Islet of Langerhans (tissue), 1 donor: ENCODE data around the gene RNF7.
"Not testable (repeated sequence)": the region's sequence is repeated elsewhere in the genome, so short reads cannot be mapped to it uniquely, and the experiment has no call there.

Experiments
- FAIRE-seq: peaks from one replicate; lab custom pipeline; 2011; peaks lifted over from hg19 to GRCh38; lab: Jason Lieb, UNC

RNF7 gene

DNA sequence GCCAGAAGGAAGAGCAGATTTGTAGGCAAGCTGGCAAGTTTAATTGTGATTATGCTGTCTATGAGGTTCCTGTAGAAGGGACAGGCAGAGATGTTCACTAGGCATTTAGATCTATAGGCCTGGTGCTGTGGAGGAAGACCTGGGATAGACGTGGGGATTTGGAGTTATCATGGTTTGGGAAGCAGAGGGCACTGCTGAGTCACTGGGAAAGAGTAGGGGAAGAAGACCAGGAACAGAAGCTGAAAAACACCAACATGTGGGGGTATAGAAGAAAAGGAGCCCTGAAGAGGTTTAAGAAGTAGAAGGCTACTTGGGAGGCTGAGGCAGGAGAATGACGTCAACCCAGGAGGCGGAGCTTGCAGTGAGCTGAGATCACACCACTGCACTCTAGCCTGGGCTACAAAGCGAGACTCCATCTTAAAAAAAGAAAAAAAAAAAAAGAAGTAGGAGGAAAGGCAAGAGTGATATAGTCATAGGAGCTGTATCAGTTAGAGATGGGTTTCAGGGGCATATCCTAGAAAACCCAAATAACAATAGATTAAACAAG lies 44.4 kb downstream of the RNF7 start:
- FAIRE-seq = no peak

DNA sequence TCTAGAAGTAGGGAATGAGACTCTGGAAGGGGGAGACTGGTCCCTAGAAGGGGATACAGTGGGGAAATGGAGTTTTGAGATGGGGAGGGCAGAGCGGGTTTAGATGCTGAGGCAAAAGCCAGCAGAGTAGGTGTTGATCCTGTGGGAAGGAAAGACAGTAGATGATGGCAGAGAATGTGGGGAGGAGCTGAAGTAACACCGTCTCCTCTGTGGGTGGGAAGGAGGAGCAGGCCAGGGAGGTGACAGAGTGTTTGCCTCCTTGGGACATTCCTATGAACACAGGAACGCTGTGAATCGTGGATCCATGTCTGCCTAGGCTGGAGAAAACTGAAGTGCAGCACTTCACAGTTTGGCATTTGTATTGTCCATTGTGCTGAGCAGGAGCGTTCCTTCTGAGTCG lies 45.5 kb downstream of the RNF7 start:
- no peak for FAIRE-seq

DNA sequence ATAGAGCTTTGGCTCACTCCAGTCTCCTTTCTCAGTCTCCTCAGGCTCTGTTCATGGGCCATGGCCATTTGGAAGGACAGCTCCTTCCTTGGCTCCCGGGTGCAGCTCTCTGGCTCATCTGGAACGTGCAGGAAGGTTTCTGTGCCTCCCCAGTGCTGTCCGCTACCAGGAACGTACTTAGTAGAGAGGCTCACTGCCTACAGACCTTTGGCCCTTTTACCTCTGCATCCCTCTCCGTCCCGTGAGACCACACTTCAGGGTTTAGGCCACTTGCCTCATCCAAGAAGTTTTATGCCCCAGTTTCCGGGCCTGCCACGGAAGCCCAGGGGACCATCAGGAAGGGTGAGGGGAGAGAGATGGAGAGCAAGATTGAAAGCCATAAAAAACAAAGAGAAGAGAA lies 46.0 kb downstream of the RNF7 start:
- no peak for FAIRE-seq

DNA sequence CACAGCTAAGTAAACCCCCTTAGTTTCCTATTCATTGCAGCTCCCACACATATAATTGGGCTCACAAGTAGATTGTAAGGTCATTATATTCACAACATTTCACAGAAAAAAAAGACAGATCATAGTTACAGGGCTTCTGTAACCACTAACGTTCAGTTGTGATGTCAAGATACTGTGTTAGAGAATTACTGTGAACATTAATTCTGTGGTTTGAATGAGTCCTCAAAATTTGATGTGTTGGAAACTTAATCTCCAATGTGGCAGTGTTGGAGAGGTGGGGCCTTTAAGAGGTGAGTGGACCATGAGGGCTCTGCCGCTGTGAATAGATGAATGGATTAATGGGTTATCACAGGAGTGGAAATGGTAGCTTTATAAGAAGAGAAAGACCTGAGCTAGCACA lies 46.4 kb downstream of the RNF7 start:
- no peak for FAIRE-seq

DNA sequence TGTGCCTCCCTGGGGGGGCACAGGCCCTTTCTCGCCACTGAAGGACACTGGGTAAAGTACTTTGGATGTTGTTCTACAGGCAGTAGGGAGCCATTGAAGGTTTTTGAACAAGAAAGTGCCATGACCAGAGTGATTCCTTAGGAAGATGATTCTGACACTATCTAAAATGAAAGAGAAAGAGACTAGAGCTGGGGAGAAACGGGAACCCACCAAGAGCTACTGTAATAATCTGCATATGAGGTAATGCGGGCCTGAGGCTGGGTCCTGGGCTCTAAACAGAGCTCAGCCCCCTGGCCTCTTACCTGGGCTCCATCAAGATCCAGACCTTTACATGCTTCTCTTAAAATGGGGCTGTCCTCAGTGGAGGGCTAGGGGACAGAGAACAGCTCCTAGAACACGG lies 50.1 kb downstream of the RNF7 start:
- FAIRE-seq = no peak

DNA sequence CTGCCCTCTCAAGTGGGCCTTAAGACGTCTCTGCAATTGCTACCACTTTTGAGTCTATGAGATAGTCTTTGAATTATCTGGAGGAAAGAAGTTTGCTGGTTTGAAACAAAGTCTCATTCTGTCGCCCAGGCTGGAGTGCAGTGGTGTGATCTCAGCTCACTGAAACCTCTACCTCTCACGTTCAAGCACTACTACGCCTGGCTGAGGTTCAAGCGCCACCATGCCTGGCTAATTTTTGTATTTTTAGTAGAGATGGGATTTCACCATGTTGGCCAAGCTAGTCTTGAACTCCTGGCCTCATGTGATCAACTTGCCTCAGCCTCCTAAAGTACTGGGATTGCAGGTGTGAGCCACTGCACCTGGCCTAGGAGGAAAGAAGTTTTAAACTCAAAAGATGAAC lies 50.7 kb downstream of the RNF7 start:
- FAIRE-seq = not testable (repeated sequence)

DNA sequence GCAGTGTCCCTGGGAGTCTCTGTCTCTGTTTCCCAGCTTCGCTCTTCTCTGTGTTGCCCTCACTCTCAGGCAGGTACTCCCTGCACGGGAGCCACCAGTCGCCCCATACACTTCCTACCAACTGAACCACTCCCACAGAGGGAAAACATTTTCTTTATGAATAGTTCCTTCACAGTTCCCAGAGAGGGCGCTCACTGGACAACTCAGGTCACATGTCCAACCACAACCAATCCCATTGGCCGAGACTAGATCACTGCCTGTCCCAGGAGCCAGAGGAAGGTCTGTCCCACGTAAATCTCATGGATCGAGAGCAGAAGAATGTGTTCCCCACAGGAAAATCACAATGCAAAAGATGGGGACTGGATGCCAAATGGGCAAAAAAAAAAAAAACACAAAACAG lies 51.2 kb downstream of the RNF7 start:
- FAIRE-seq = no peak

DNA sequence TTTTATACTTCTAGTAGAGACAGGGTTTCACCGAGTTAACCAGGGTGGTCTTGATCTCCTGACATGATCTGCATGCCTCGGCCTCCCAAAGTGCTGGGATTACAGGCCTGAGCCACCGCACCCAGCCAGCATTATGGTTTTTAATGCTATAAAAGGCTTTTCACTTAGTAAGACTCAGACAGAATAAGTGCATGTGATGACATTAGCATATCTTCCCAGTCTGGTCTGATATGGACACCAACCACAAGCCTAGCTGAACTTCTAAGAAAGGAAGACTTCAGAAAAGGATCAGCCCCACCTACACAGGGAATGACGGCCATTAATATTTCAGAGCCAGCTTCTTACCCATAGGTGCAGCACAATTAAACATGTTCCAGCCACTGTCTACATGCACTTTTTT lies 52.1 kb downstream of the RNF7 start:
- no peak for FAIRE-seq

DNA sequence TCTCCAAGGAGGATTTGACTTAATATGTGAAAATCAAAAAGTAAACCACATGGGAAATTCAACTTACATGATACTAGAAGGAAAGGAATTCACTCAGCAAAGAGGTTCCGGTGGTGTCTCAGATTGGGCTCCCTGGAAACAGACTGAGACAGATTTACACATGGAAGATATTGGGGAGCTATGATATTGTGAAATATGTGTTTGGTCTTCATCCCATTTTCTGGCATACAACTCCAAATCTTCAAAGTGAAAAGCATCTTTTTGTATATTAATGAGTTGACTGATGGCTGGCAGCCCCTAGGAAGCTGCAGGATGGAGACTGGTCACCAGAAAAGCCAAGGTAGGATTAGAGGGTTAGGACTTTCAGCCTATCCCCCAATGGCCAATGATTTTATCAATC lies 54.4 kb downstream of the RNF7 start:
- no peak for FAIRE-seq

DNA sequence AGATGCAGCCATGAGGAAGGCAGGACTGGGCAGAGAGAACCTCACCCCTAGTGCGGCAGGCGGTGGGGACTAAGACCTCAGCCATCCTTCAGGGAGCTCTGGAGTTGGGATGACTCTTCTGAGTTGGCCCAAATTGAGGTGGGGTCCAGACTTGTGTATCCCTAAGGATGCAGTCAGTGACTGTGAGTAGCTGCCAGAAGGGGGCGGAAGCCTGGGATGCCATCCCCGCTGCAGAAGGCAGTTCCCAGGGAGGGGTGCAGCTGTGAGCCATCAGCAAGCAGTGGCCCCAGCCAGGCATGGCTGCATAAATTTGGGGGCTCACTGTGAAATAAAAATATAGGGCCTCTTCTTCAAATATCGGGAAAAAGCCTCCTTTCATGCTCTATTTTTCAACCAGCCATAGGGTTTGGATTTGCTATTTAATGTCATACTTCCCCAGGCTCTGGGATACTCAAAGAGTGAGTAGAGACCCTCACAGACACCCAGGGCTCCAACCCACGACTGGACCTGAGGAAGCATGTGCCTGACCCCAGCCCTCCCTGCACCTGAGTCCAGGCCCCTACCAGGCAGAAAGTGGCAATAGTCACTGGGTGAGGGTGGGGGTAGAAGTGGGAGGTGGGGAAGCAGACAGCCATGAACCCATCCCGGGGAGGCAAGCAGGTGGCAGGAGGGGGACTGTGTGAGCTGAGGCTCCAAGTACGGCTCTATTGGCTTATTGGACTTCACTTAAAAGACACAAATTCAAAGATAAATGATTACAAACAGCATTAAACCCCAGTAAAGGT lies 55.6 kb downstream of the RNF7 start:
- FAIRE-seq = no peak

DNA sequence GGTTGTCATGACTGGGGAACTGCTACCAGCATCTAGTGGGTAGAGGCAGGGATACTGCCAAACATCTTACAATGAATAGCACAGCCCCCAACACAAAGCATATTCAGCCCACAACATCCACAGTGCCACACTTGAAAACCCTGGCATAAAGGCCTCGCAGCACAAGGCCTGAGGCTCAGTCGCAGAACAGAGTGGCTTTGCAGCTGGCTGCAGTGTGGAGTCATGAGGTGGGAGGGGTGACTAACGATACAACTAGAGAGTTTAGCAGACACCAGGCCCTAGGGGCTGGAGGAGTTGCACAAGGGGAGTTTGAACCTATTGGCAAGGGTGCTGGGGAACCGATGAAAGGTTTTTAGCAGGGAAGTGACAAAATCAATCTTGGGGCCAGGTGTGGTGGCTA lies 57.2 kb downstream of the RNF7 start:
- no peak for FAIRE-seq

DNA sequence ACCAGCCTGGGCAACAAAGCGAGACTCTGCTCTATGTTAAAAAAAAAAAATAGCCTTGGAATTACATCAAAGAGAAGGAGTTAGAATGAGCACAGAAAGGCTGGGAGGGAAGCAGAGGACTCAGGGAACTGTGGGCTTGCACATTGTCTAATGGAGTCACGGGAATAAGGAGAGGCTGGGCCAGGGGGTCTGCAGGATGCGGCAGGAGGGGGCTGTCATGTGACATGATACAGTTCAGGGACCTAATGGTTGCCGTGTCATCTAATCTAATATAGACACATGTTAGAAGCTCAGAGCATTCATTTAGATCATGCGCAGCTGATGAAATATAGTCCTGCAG lies 57.6 kb downstream of the RNF7 start:
- no peak for FAIRE-seq

DNA sequence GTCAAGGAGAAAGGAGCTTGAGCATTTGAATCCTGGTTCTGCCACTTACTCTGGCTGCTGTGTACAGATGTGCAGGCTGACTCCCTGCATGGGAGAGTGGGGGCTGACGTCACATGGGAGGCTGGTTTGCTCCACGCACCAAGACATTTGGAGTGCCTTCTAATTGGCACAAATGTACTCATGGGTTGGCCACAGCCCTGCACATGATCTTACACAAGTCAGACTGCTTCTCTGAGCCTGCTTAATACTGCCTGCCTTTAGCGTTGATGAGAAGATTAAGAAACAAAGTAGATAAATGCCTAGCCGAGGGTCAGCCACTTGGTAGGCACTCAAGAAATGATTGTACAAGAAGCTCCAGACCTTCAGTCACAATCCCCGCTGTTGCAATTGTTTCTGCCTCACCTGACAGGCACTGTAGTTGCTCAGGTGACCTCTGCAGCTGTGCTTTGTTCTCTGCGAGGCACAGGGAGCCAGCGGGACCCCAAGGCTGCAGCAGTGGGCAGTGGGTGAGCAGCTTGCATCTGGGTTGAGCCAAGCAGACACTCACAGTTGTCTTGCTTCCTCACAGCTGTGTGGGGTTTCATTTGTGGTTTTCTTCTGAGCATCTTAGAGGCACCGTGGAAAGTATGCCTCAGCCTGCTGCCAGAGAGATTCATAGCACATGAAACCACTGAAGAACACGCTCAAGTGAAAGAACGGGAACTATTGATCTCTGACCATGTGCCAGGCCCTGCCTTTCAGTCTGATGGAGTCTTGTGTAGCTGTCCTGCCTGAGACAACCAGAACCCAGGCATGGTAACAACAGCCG lies 58.2 kb downstream of the RNF7 start:
- FAIRE-seq = no peak
